GM12878 (cell line): ENCODE measurements around the gene MS4A6A. TPM values are rescaled to one million over a fixed set of nuclear protein-coding genes. Genes with fewer than 3 reads are reported as not detected.
A peak's percentile ranks its signal among the peaks of the same experiment; 100 is the strongest.

ENCODE experiments used
- ATAC-seq: fragments of 200-7000 bp; cut with Tn5 transposase; 3 replicates; pipeline ENCODE4 v1.9.1; 2020; ENCODE audit warnings: mild to moderate bottlenecking, moderate library complexity
- BruUV-seq: library from RNA; stranded (reverse); fragments of 400-500 nt; replicated peaks from 2 replicates; lab custom pipeline; 2021; lab: Mats Ljungman, UMichigan
- CTCF ChIA-PET: fragments of 300-600 bp; sonication (Branson Sonifier 250); formaldehyde crosslinking; extraction: SDS; loops from one replicate; lab custom pipeline; 2021; ENCODE audit warnings: inconsistent platforms; lab: Yijun Ruan, JAX
- POLR2A ChIA-PET: fragments of 350-600 bp; formaldehyde crosslinking; extraction: SDS; loops from one replicate; lab custom pipeline; 2021; ENCODE audit warnings: inconsistent platforms; lab: Charles Lee
- RAD21 ChIA-PET: fragments of 300-600 bp; sonication (Branson Sonifier 250); formaldehyde crosslinking; loops from one replicate; lab custom pipeline; 2023; ENCODE audit warnings: antibody characterized with exemption; ENCODE audit not compliant: unreplicated experiment; lab: Charles Lee
- SMC1A ChIA-PET: fragments of 300-600 bp; sonication (Branson Sonifier 250); formaldehyde crosslinking; loops from one replicate; lab custom pipeline; 2023; ENCODE audit not compliant: unreplicated experiment, uncharacterized antibody; lab: Charles Lee
- DNase-seq: peaks from one replicate; pipeline ENCODE4 v3.0.0-alpha.2; 2011; ENCODE audit warnings: low read depth, low spot score
- FAIRE-seq: peaks from 3 replicates; lab custom pipeline; 2011; peaks lifted over from hg19 to GRCh38; lab: Jason Lieb, UNC
- H2AFZ ChIP-seq: 2 replicates; pipeline ENCODE4 v1.6.0; 2011; ENCODE audit warnings: low read depth, low read length, control low read depth; ENCODE audit not compliant: control insufficient read depth
- H3K27ac ChIP-seq: 2 replicates; pipeline ENCODE4 v1.5.1; 2011; ENCODE audit warnings: control low read depth; ENCODE audit not compliant: control insufficient read depth, insufficient read depth
- H3K27me3 ChIP-seq, 2 experiments: replicated peaks in 1 of 2; 2 replicates each; pipeline versions ENCODE4 v1.6.0 to v1.6.1; 2011; ENCODE audit warnings: low read length in 1 of 2; ENCODE audit not compliant: control insufficient read depth in 2 of 2, insufficient read depth in 2 of 2
- H3K36me3 ChIP-seq, 2 experiments: 2 replicates each; pipeline ENCODE4 v1.5.1; 2011; ENCODE audit warnings: low read length in 1 of 2; ENCODE audit not compliant: control insufficient read depth in 2 of 2, insufficient read depth in 2 of 2
- H3K4me1 ChIP-seq: 2 replicates; pipeline ENCODE4 v1.6.1; 2011; ENCODE audit warnings: mild to moderate bottlenecking, low read length, moderate library complexity, mixed read lengths; ENCODE audit not compliant: control insufficient read depth, insufficient read depth
- H3K4me2 ChIP-seq: 2 replicates; pipeline ENCODE4 v1.6.0; 2011; ENCODE audit warnings: control low read depth; ENCODE audit not compliant: control insufficient read depth, insufficient read depth
- H3K4me3 ChIP-seq: fragments of 200-600 bp; sonication (generic); 2 replicates; pipeline ENCODE4 v1.5.1; 2016
- H3K79me2 ChIP-seq: 2 replicates; pipeline ENCODE4 v1.6.0; 2011; ENCODE audit warnings: low read length; ENCODE audit not compliant: control insufficient read depth, insufficient read depth
- H3K9ac ChIP-seq: 2 replicates; pipeline ENCODE4 v1.8.0; 2011; ENCODE audit warnings: low read length, control low read depth, mixed read lengths; ENCODE audit not compliant: control insufficient read depth, insufficient read depth
- H3K9me3 ChIP-seq: replicated peaks from 3 replicates; pipeline ENCODE4 v1.5.1; 2011; ENCODE audit warnings: mild to moderate bottlenecking, low read length; ENCODE audit not compliant: control insufficient read depth, insufficient read depth
- H4K20me1 ChIP-seq: 2 replicates; pipeline ENCODE4 v1.6.0; 2011; ENCODE audit not compliant: control insufficient read depth, insufficient read depth
- KDM1A ChIP-seq: fragments of 200-600 bp; sonication (generic); IDR thresholded peaks from 2 replicates; pipeline ENCODE4 v1.6.1; 2016; ENCODE audit warnings: borderline replicate concordance
- RCOR1 ChIP-seq: conservative IDR thresholded peaks from 2 replicates; pipeline ENCODE4 v1.6.1; 2012; ENCODE audit warnings: low read depth, low read length, improper control_type of control experiment
- SMAD5 ChIP-seq: IDR thresholded peaks from 2 replicates; pipeline ENCODE4 v1.6.1; 2016; ENCODE audit warnings: antibody characterized with exemption, low read depth
- WRNIP1 ChIP-seq: IDR thresholded peaks from 2 replicates; pipeline ENCODE4 v1.6.1; 2011; ENCODE audit warnings: low read depth, low read length, improper control_type of control experiment, borderline replicate concordance
- ZBED1 ChIP-seq: IDR thresholded peaks from 2 replicates; pipeline ENCODE4 v1.6.1; 2016; ENCODE audit warnings: borderline replicate concordance
- ZNF384 ChIP-seq: IDR thresholded peaks from 2 replicates; pipeline ENCODE4 v1.6.1; 2012; ENCODE audit warnings: low read depth, mild to moderate bottlenecking, low read length, improper control_type of control experiment, borderline replicate concordance
- ZSCAN29 ChIP-seq: fragments of 450-650 bp; IDR thresholded peaks from 2 replicates; pipeline ENCODE4 v1.6.1; 2017; ENCODE audit warnings: mild to moderate bottlenecking, moderate library complexity
- WGBS: methylation state at CpG from one replicate; pipeline ENCODE4 v1.1.6; 2016; ENCODE audit warnings: low lambda C conversion rate; ENCODE audit not compliant: insufficient replicate concordance, insufficient coverage; ENCODE audit errors: missing lambda C conversion rate; 5-methylcytosine and 5-hydroxymethylcytosine counted together
- in situ Hi-C: fragments of 300-500 bp; cut with MboI; formaldehyde crosslinking; loops from 9 replicates; pipeline ENCODE4 v1.14.3; 2018; ENCODE audit warnings: mixed read lengths
- intact Hi-C: fragments of 100-400 bp; cut with micrococcal nuclease; formaldehyde crosslinking; loops from one replicate; pipeline ENCODE4 v1.14.2; 2022; ENCODE audit not compliant: unreplicated experiment
- microRNA-seq: library from miRNA; unstranded; fragments of <30 nt; microRNA quantifications from one replicate; pipeline ENCODE4, GENCODE V29; 2018
- polyA plus RNA-seq, 11 experiments: library from polyadenylated mRNA; depleted of rRNA in 4 of 11; unstranded in 6 of 11; stranded (reverse) in 5 of 11; fragments of >200 nt; fragmentation: Nextera tagmentation in 4 of 11; fragmentation: Illumina TruSeq in 1 of 11; extraction: Ambion mirVana in 4 of 11; extraction: Trizol in 1 of 11; gene quantifications; 1 replicate in 1 of 11; 2 replicates in 10 of 11; pipeline versions ENCODE4 v1.2.1 to v1.2.3, GENCODE V29; 2011 to 2016; ENCODE audit warnings: inconsistent platforms in 2 of 11, missing spikeins in 2 of 11, low read depth in 1 of 11
- small RNA-seq: library from RNA; depleted of rRNA; stranded (forward); fragments of <200 nt; gene quantifications from one replicate; pipeline ENCODE3, GENCODE V24; 2014
- total RNA-seq, 4 experiments: library from RNA; depleted of rRNA in 3 of 4; stranded (reverse); fragments of >200 nt in 3 of 4; fragmentation: Illumina TruSeq in 1 of 4; extraction: Trizol in 1 of 4; gene quantifications; 2 replicates each; pipeline versions ENCODE4 v1.2.1 to v1.2.3, GENCODE V29; 2013 to 2021
- TF ChIP-seq, protein P1 (sequence below): fragments of 450-650 bp; IDR thresholded peaks from 2 replicates; pipeline ENCODE4 v1.6.1; 2016; ENCODE audit warnings: mild to moderate bottlenecking

The MS4A6A gene
- total and polyA plus RNA-seq, 10 of the 15 experiments (the other 5 are each of a cell fraction or from before 2014, with no cell fraction given), result 0.75 to 30.7 (median 9.0) TPM

DNA sequence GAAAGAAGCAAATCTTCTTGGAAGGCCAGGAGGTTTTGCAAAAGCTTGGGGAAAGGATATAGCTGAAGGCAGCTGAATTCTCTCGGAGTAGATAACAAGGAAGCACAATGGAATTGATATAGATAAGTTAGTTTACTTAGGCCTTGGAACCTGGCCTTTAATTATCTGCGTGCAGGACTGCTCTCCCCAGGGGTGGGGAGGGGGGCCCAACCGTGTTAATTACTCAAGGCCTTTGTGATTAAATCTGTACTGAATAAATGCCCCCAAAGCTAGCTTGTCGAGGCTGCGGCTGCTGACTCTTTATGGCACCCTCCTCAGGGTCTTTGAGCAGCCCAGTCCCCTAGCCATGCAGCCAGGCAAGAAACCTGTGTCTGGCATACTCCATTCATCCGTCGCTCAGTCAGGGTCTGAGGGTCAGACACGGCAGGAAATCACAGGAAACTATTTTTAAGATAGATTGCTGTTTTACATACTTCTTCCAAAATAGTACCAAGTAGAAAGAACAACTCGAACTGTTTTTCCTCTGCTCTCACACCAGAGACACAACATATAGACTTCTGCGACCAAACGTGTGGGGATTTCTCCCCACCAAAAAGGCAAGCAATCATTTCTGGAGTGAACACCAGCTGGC, 58.0 kb downstream of the MS4A6A start:
- Histone ChIP-seq H4K20me1 (no peaks in the 10 kb centered on the region), H3K4me2 (no peak overlapping the region), H3K9me3 (no peaks in the 10 kb centered on the region), H3K27me3 (no peaks in the 10 kb centered on the region), H3K4me3 (no peak overlapping the region), H3K4me1 (no peaks in the 10 kb centered on the region), H2AFZ (no peak overlapping the region), H3K9ac (no peak overlapping the region), H3K27ac (no peak overlapping the region), H3K79me2 (no peaks in the 10 kb centered on the region), H3K36me3 (no peaks in the 10 kb centered on the region)
- in situ Hi-C loops, result no loop called here
- ATAC-seq (no peak), DNase-seq (no peak), FAIRE-seq (no peak)
- BruUV-seq, result no TSS peak
- ChIA-PET POLR2A (no interaction called here), RAD21 (no interaction called here), SMC1A (interaction anchor here (0.7 kb wide), 1 partner anchor 127 kb away, joined by 3 read pairs; no protein-coding TSS in a partner anchor), CTCF (interaction anchor here (1.2 to 2.0 kb wide), 2 partner anchors 11 to 127 kb away, joined by 3 to 9 read pairs; no protein-coding TSS in a partner anchor)
- no peak for TF ChIP-seq ZNF384
- TF ChIP-seq KDM1A, result no peak
- TF ChIP-seq ZBED1, result no peak
- no peak for TF ChIP-seq ZSCAN29
- TF ChIP-seq, protein P1, sequence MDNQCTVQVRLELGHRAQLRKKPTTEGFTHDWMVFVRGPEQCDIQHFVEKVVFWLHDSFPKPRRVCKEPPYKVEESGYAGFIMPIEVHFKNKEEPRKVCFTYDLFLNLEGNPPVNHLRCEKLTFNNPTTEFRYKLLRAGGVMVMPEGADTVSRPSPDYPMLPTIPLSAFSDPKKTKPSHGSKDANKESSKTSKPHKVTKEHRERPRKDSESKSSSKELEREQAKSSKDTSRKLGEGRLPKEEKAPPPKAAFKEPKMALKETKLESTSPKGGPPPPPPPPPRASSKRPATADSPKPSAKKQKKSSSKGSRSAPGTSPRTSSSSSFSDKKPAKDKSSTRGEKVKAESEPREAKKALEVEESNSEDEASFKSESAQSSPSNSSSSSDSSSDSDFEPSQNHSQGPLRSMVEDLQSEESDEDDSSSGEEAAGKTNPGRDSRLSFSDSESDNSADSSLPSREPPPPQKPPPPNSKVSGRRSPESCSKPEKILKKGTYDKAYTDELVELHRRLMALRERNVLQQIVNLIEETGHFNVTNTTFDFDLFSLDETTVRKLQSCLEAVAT, result no peak
- no peak for TF ChIP-seq RCOR1
- TF ChIP-seq WRNIP1, result no peak
- TF ChIP-seq SMAD5, result no peak
- 16% methylated on average over 11 of the region's 11 CpGs for WGBS
- intact Hi-C loops, result no loop called here

Small RNAs within 50 kb of the gene (microRNA-seq; reads per million reads assigned to microRNA genes)
- not detected for gene MIR6503

Small RNAs within 50 kb of the gene (small RNA-seq; reads per million reads assigned to genes)
- 3.4 reads per million, percentile 79 among the genes with 10 or more reads in this experiment for gene MIR6503

Other genes starting within 250 kb of the MS4A6A start
Only the 7 nearest of the 12 such genes appear.
- not detected in 2 replicates for gene OOSP4B, start 165.9 kb downstream of the MS4A6A start, total RNA-seq (2014; rRNA removed)
- not detected in 2 replicates for gene OOSP4B, start 165.9 kb downstream of the MS4A6A start, total RNA-seq (2014; rRNA removed; fragmentation: Illumina TruSeq; extraction: Trizol)
- gene OOSP4B, start 165.9 kb downstream of the MS4A6A start, total RNA-seq (2021), result not detected in 2 replicates
- not detected in 2 replicates for gene OOSP4B, start 165.9 kb downstream of the MS4A6A start, polyA plus RNA-seq (2011; rRNA removed)
- not detected in 2 replicates for gene OOSP4B, start 165.9 kb downstream of the MS4A6A start, polyA plus RNA-seq (2014; fragmentation: Illumina TruSeq; extraction: Trizol)
- gene OOSP4B, start 165.9 kb downstream of the MS4A6A start, polyA plus RNA-seq (2014; fragmentation: Nextera tagmentation; extraction: Ambion mirVana), result not detected
- not detected in 2 replicates for gene OOSP4B, start 165.9 kb downstream of the MS4A6A start, polyA plus RNA-seq (2014; rRNA removed)
- not detected for gene OOSP4B, start 165.9 kb downstream of the MS4A6A start, polyA plus RNA-seq (2016; fragmentation: Nextera tagmentation; extraction: Ambion mirVana)
- not detected in 2 replicates for gene OOSP2, start 142.7 kb downstream of the MS4A6A start, total RNA-seq (2014; rRNA removed)
- not detected in 2 replicates for gene OOSP2, start 142.7 kb downstream of the MS4A6A start, total RNA-seq (2014; rRNA removed; fragmentation: Illumina TruSeq; extraction: Trizol)
- gene OOSP2, start 142.7 kb downstream of the MS4A6A start, total RNA-seq (2021), result not detected in 2 replicates
- not detected in 2 replicates for gene OOSP2, start 142.7 kb downstream of the MS4A6A start, polyA plus RNA-seq (2011; rRNA removed)
- gene OOSP2, start 142.7 kb downstream of the MS4A6A start, polyA plus RNA-seq (2014; fragmentation: Illumina TruSeq; extraction: Trizol), result not detected in 2 replicates
- gene OOSP2, start 142.7 kb downstream of the MS4A6A start, polyA plus RNA-seq (2014; fragmentation: Nextera tagmentation; extraction: Ambion mirVana), result not detected
- not detected in 2 replicates for gene OOSP2, start 142.7 kb downstream of the MS4A6A start, polyA plus RNA-seq (2014; rRNA removed)
- gene OOSP2, start 142.7 kb downstream of the MS4A6A start, polyA plus RNA-seq (2016; fragmentation: Nextera tagmentation; extraction: Ambion mirVana), result not detected
- gene MS4A3, start 126.4 kb downstream of the MS4A6A start, total RNA-seq (2014; rRNA removed), result not detected in 2 replicates
- gene MS4A3, start 126.4 kb downstream of the MS4A6A start, total RNA-seq (2014; rRNA removed; fragmentation: Illumina TruSeq; extraction: Trizol), result not detected in 2 replicates
- gene MS4A3, start 126.4 kb downstream of the MS4A6A start, total RNA-seq (2021), result 0.13 TPM in 1 of 2 replicates, not detected in the other
- not detected in 2 replicates for gene MS4A3, start 126.4 kb downstream of the MS4A6A start, polyA plus RNA-seq (2011; rRNA removed)
- not detected in 2 replicates for gene MS4A3, start 126.4 kb downstream of the MS4A6A start, polyA plus RNA-seq (2014; fragmentation: Illumina TruSeq; extraction: Trizol)
- not detected for gene MS4A3, start 126.4 kb downstream of the MS4A6A start, polyA plus RNA-seq (2014; fragmentation: Nextera tagmentation; extraction: Ambion mirVana)
- not detected in 2 replicates for gene MS4A3, start 126.4 kb downstream of the MS4A6A start, polyA plus RNA-seq (2014; rRNA removed)
- not detected for gene MS4A3, start 126.4 kb downstream of the MS4A6A start, polyA plus RNA-seq (2016; fragmentation: Nextera tagmentation; extraction: Ambion mirVana)
- gene MS4A2, start 94.4 kb downstream of the MS4A6A start, total RNA-seq (2014; rRNA removed), result not detected in 2 replicates
- gene MS4A2, start 94.4 kb downstream of the MS4A6A start, total RNA-seq (2014; rRNA removed; fragmentation: Illumina TruSeq; extraction: Trizol), result not detected in 2 replicates
- gene MS4A2, start 94.4 kb downstream of the MS4A6A start, total RNA-seq (2021), result not detected in 2 replicates
- not detected in 2 replicates for gene MS4A2, start 94.4 kb downstream of the MS4A6A start, polyA plus RNA-seq (2011; rRNA removed)
- gene MS4A2, start 94.4 kb downstream of the MS4A6A start, polyA plus RNA-seq (2014; fragmentation: Illumina TruSeq; extraction: Trizol), result not detected in 2 replicates
- not detected for gene MS4A2, start 94.4 kb downstream of the MS4A6A start, polyA plus RNA-seq (2014; fragmentation: Nextera tagmentation; extraction: Ambion mirVana)
- not detected in 2 replicates for gene MS4A2, start 94.4 kb downstream of the MS4A6A start, polyA plus RNA-seq (2014; rRNA removed)
- gene MS4A2, start 94.4 kb downstream of the MS4A6A start, polyA plus RNA-seq (2016; fragmentation: Nextera tagmentation; extraction: Ambion mirVana), result not detected
- gene MS4A4E, start 60.1 kb upstream of the MS4A6A start, total RNA-seq (2014; rRNA removed), result 0.38 and 0.45 TPM in 2 replicates
- 0.46 and 0.54 TPM in 2 replicates for gene MS4A4E, start 60.1 kb upstream of the MS4A6A start, total RNA-seq (2014; rRNA removed; fragmentation: Illumina TruSeq; extraction: Trizol)
- 0.72 and 0.92 TPM in 2 replicates for gene MS4A4E, start 60.1 kb upstream of the MS4A6A start, total RNA-seq (2021)
- not detected in 2 replicates for gene MS4A4E, start 60.1 kb upstream of the MS4A6A start, polyA plus RNA-seq (2011; rRNA removed)
- gene MS4A4E, start 60.1 kb upstream of the MS4A6A start, polyA plus RNA-seq (2014; fragmentation: Illumina TruSeq; extraction: Trizol), result 0.06 TPM in 1 of 2 replicates, not detected in the other
- gene MS4A4E, start 60.1 kb upstream of the MS4A6A start, polyA plus RNA-seq (2014; fragmentation: Nextera tagmentation; extraction: Ambion mirVana), result under 1 TPM; 0.22 to 0.45 TPM
- gene MS4A4E, start 60.1 kb upstream of the MS4A6A start, polyA plus RNA-seq (2014; rRNA removed), result 0.73 and 0.81 TPM in 2 replicates
- gene MS4A4E, start 60.1 kb upstream of the MS4A6A start, polyA plus RNA-seq (2016; fragmentation: Nextera tagmentation; extraction: Ambion mirVana), result not detected
- 0.27 and 0.56 TPM in 2 replicates for gene MS4A4A, start 97.6 kb upstream of the MS4A6A start, total RNA-seq (2014; rRNA removed)
- 0.37 and 0.67 TPM in 2 replicates for gene MS4A4A, start 97.6 kb upstream of the MS4A6A start, total RNA-seq (2014; rRNA removed; fragmentation: Illumina TruSeq; extraction: Trizol)
- 0.88 and 1.2 TPM in 2 replicates for gene MS4A4A, start 97.6 kb upstream of the MS4A6A start, total RNA-seq (2021)
- gene MS4A4A, start 97.6 kb upstream of the MS4A6A start, polyA plus RNA-seq (2011; rRNA removed), result 0.10 and 0.19 TPM in 2 replicates
- 0.22 and 0.69 TPM in 2 replicates for gene MS4A4A, start 97.6 kb upstream of the MS4A6A start, polyA plus RNA-seq (2014; fragmentation: Illumina TruSeq; extraction: Trizol)
- 1 to 10 TPM; 1.8 to 2.4 TPM for gene MS4A4A, start 97.6 kb upstream of the MS4A6A start, polyA plus RNA-seq (2014; fragmentation: Nextera tagmentation; extraction: Ambion mirVana)
- 0.91 and 1.4 TPM in 2 replicates for gene MS4A4A, start 97.6 kb upstream of the MS4A6A start, polyA plus RNA-seq (2014; rRNA removed)
- under 1 TPM; 0.19 to 0.24 TPM for gene MS4A4A, start 97.6 kb upstream of the MS4A6A start, polyA plus RNA-seq (2016; fragmentation: Nextera tagmentation; extraction: Ambion mirVana)
- 0.38 TPM in 1 of 2 replicates, not detected in the other for gene MS4A6E, start 144.2 kb upstream of the MS4A6A start, total RNA-seq (2014; rRNA removed)
- not detected in 2 replicates for gene MS4A6E, start 144.2 kb upstream of the MS4A6A start, total RNA-seq (2014; rRNA removed; fragmentation: Illumina TruSeq; extraction: Trizol)
- not detected in 2 replicates for gene MS4A6E, start 144.2 kb upstream of the MS4A6A start, total RNA-seq (2021)
- gene MS4A6E, start 144.2 kb upstream of the MS4A6A start, polyA plus RNA-seq (2011; rRNA removed), result 0.14 and 0.27 TPM in 2 replicates
- gene MS4A6E, start 144.2 kb upstream of the MS4A6A start, polyA plus RNA-seq (2014; fragmentation: Illumina TruSeq; extraction: Trizol), result 0.71 TPM in 1 of 2 replicates, not detected in the other
- gene MS4A6E, start 144.2 kb upstream of the MS4A6A start, polyA plus RNA-seq (2014; fragmentation: Nextera tagmentation; extraction: Ambion mirVana), result under 1 TPM; 0.47 to 0.49 TPM
- not detected in 2 replicates for gene MS4A6E, start 144.2 kb upstream of the MS4A6A start, polyA plus RNA-seq (2014; rRNA removed)
- gene MS4A6E, start 144.2 kb upstream of the MS4A6A start, polyA plus RNA-seq (2016; fragmentation: Nextera tagmentation; extraction: Ambion mirVana), result under 1 TPM; 0.39 to 0.86 TPM